ENCODE measurements around the gene ANO9. TPM values are rescaled to one million over a fixed set of nuclear protein-coding genes. Genes with fewer than 3 reads are reported as not detected.
"Not testable (repeated sequence)": the region's sequence is repeated elsewhere in the genome, so short reads cannot be mapped to it uniquely, and the experiment has no call there.

Gene ANO9
- total RNA-seq, 2 donors from 2014 or later = 34.3 to 56.5 TPM

DNA sequence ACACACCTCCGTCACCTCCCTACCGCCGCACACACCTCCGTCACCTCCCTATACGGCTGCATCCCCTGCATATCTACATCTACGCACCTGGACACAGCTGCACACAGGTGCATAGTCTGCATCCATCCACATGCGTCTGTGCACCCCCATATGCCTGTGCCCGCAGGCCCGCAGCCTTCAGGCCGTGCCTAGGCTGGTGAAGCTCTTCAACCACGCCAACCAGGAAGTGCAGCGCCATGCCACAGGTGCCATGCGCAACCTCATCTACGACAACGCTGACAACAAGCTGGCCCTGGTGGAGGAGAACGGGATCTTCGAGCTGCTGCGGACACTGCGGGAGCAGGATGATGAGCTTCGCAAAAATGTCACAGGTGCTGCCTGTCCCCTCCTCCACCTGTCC lies 43.0 kb downstream of the ANO9 start:
- Mint-ChIP-seq H3K27me3 (ENCODE audit: low read depth) (peaks cover 14% of the 10 kb centered on the region), H3K27ac (no peak overlapping the region), H3K36me3 (ENCODE audit: insufficient read depth in 2 of 2) (peaks cover 0 to 2% of the 10 kb centered on the region in 2 donors), H3K9me3 (peaks cover 2% of the 10 kb centered on the region in 2 donors), H3K4me3 (peak overlapping the region in 1 of 2 donors; percentile 51), H3K4me1 (ENCODE audit: low read depth) (peaks cover 5% of the 10 kb centered on the region)
- DNase-seq = no peak
- no peak for ATAC-seq (replicated peaks in 1 of 2)

DNA sequence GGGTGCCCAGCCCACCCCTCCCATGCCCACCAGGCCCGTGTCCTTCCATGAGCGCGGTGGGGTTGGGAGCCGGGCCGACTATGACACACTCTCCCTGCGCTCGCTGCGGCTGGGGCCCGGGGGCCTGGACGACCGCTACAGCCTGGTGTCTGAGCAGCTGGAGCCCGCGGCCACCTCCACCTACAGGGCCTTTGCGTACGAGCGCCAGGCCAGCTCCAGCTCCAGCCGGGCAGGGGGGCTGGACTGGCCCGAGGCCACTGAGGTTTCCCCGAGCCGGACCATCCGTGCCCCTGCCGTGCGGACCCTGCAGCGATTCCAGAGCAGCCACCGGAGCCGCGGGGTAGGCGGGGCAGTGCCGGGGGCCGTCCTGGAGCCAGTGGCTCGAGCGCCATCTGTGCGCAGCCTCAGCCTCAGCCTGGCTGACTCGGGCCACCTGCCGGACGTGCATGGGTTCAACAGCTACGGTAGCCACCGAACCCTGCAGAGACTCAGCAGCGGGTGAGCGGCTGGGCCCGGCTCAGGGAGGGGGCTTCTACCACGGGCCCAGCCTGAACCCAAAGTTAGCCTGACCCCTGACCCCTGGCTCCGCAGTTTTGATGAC lies 44.8 kb downstream of the ANO9 start:
- Mint-ChIP-seq H3K36me3 (ENCODE audit: insufficient read depth in 2 of 2) (peaks cover 0 to 2% of the 10 kb centered on the region in 2 donors), H3K4me3 (peak overlapping the region; percentile 44 to 48), H3K27me3 (ENCODE audit: low read depth) (peaks cover 14% of the 10 kb centered on the region), H3K4me1 (ENCODE audit: low read depth) (peaks cover 5% of the 10 kb centered on the region), H3K27ac (no peak overlapping the region), H3K9me3 (peaks cover 2% of the 10 kb centered on the region in 2 donors)
- ATAC-seq (replicated peaks in 1 of 2) (peak; percentile 89 to 93), DNase-seq (peak; percentile 67 to 80)

DNA sequence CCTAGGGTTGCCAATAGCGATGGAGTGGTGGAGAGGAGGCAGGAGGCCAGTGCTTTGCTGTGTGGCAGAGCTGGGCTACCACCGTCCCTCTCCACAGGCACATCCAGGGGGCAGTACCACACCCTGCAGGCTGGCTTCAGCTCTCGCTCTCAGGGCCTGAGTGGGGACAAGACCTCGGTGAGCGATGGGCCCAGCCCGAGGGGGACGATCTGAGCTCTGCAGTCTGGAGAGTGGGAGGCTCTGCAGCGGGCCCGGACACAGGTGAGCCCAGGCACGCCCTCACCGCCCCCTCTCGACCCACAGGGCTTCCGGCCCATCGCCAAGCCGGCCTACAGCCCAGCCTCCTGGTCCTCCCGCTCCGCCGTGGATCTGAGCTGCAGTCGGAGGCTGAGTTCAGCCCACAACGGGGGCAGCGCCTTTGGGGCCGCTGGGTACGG lies 45.3 kb downstream of the ANO9 start:
- ATAC-seq (replicated peaks in 1 of 2) (peak; percentile 48 to 49), DNase-seq (peak; percentile 34 to 47)
- peaks cover 5% of the 10 kb centered on the region for H3K4me1 Mint-ChIP-seq (ENCODE audit: low read depth)
- H3K27me3 Mint-ChIP-seq (ENCODE audit: low read depth) = peaks cover 14% of the 10 kb centered on the region
- no peak overlapping the region for H3K27ac Mint-ChIP-seq
- peaks cover 2% of the 10 kb centered on the region in 2 donors for H3K9me3 Mint-ChIP-seq
- H3K36me3 Mint-ChIP-seq (ENCODE audit: insufficient read depth in 2 of 2) = peaks cover 0 to 2% of the 10 kb centered on the region in 2 donors
- H3K4me3 Mint-ChIP-seq = peak overlapping the region; percentile 44 to 48

DNA sequence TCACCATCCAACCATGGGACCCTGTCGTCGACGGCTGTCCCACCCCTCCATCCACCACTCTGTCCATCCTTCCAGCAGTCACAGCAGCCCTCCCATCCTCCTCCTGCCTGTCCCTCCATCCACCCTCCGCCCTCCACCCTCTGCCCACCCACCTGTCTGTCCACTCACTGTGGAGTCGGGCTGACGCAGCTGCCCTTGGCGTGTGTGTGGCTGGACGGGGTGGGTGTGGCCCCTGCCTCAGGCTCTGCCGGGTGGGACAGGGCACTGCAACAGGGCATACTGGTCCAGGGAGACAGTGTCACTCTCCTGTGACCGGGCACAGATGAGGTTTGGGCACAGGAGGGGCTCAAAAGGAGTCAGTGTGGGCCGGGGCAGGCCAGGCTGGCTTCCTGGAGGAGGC lies 45.9 kb downstream of the ANO9 start:
- no peak for ATAC-seq (replicated peaks in 1 of 2)
- H3K27ac Mint-ChIP-seq = no peak overlapping the region
- peaks cover 5% of the 10 kb centered on the region for H3K4me1 Mint-ChIP-seq (ENCODE audit: low read depth)
- H3K4me3 Mint-ChIP-seq = peak overlapping the region; percentile 27 to 31
- H3K9me3 Mint-ChIP-seq = peaks cover 2% of the 10 kb centered on the region in 2 donors
- peaks cover 0 to 2% of the 10 kb centered on the region in 2 donors for H3K36me3 Mint-ChIP-seq (ENCODE audit: insufficient read depth in 2 of 2)
- H3K27me3 Mint-ChIP-seq (ENCODE audit: low read depth) = peaks cover 14% of the 10 kb centered on the region
- no peak for DNase-seq

DNA sequence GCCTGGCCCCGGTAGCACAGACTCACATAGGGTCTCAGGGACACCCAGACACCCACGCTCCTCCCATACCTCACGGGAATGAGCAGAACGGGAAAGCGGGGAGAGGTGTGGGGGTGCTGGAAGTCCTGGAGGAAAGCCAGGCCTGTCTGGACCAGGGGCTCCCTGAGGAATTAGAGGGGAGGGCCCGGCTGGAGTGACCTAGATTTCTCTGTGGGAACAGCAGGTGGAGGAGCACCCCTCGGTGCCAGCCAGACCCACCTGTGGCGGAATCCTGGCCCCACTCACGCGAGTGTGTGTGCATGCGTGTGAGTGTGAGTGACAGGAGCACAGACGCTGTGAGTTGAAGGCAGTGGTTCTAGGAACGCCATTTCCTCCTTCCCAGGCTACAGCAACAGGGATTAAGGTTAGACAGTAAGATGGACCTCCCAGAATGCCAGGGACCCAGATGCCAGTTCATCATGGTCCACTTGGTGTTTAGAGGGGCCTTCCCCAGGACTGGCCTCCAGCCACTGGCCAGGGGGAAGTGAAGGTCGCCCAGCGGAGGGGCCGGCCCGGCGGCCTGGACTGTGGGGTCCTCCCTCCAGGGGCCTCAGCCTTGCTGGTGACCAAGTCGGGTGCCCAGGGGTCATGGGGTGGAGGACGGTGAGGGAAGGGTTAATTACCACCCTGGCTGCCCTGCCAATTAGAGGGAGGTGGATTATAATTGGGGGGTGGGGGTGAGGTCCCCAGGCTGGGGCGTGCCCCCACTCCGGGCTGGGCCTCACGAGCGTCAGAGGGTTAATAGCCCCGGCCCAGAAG lies 46.8 kb downstream of the ANO9 start:
- Mint-ChIP-seq H3K4me1 (ENCODE audit: low read depth) (peaks cover 5% of the 10 kb centered on the region), H3K27me3 (ENCODE audit: low read depth) (peaks cover 14% of the 10 kb centered on the region), H3K27ac (no peak overlapping the region), H3K36me3 (ENCODE audit: insufficient read depth in 2 of 2) (peaks cover 0 to 2% of the 10 kb centered on the region in 2 donors), H3K9me3 (peaks cover 2% of the 10 kb centered on the region in 2 donors), H3K4me3 (no peak overlapping the region)
- ATAC-seq (replicated peaks in 1 of 2) = no peak
- DNase-seq = no peak

DNA sequence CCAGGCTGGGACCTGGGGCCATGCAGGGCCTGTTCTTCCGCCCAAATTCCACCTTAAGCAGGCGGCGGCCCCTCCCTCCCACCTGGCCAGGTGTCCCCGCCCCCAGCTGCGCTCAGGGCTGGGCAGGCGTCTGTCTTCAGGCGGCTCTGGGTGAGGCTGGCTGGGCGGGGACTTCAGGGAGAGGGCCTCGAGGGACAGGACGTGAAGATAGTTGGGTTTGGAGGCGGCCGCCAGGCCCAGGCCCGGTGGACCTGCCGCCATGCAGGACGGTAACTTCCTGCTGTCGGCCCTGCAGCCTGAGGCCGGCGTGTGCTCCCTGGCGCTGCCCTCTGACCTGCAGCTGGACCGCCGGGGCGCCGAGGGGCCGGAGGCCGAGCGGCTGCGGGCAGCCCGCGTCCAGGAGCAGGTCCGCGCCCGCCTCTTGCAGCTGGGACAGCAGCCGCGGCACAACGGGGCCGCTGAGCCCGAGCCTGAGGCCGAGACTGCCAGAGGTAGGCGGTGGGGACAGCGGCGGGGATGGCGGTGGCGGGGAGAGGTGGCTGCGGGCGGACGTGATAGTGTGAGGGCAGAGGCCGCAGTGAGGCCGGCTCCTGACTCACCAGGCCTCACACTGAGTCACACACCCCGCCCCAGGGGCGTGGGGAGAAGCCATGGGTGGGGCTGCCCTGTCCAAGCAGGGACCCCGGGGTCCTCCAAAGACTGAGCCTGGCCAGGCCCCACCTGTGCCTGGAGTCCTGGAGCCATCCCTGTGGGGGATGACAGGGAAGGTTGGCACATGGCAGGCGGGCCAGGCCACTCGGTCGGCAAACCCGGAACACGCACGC lies 47.6 kb downstream of the ANO9 start, which contains the start of gene PKP3:
TSS of gene PKP3 (plus strand) at position 176 of the 824 bp plus-strand sequence. CDS start at position 260, 84 bp downstream.
- DNase-seq (no peak), ATAC-seq (replicated peaks in 1 of 2) (no peak)
- H3K27me3 Mint-ChIP-seq (ENCODE audit: low read depth) = peaks cover 6% of the 10 kb centered on the region
- no peaks in the 10 kb centered on the region for H3K4me1 Mint-ChIP-seq (ENCODE audit: low read depth)
- H3K27ac Mint-ChIP-seq = no peak within 1 kb of the TSS
- H3K4me3 Mint-ChIP-seq = no peak within 1 kb of the TSS
- H3K9me3 Mint-ChIP-seq = peaks cover 2% of the 10 kb centered on the region in 2 donors
- H3K36me3 Mint-ChIP-seq (ENCODE audit: insufficient read depth in 2 of 2) = peaks cover 0 to 2% of the 10 kb centered on the region in 2 donors

DNA sequence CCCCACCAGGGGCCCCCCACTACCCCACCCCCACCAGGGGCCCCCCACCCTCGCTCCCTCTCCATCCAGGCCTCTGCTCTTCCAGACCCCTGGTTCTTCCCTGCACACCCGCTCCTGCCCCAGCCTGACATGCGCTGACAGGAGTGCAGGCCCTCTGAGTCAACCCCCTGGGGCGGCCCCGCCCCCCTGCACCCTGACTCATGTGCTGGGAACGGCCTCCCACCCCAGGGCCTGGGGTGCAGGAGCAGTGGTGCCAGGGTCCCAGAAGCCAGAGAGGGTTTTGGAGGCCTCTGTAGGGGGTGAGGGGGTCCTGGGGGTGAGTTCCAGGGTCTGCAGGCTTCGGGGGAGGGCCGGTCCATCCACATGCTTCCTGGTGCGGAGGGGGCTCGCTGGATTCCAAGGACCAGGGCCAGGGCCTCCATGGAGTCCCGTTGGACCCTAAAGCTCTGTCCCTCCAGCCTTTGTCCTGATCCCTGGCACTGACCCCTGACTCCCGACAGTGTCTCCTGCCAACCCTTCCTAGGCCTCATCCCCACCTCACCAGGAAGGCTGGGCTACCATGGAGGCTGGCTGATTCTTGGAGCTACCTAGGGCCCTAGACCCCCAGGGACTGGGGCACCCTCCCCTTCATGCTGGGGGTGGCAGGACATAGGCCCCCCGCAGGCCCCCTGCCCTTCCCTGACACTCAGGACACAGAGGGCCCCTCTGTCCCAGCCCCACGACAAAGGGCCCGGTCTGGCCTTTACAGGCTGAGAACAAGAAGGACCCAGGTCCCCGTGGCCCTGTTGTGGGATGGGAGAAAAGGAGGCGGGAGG lies 48.4 kb downstream of the ANO9 start:
- no peak for ATAC-seq (replicated peaks in 1 of 2)
- H3K9me3 Mint-ChIP-seq = no peaks in the 10 kb centered on the region
- no peaks in the 10 kb centered on the region for H3K4me1 Mint-ChIP-seq (ENCODE audit: low read depth)
- no peak for DNase-seq
- H3K27me3 Mint-ChIP-seq (ENCODE audit: low read depth) = no peaks in the 10 kb centered on the region
- H3K27ac Mint-ChIP-seq = no peak overlapping the region
- no peaks in the 10 kb centered on the region for H3K36me3 Mint-ChIP-seq (ENCODE audit: insufficient read depth in 2 of 2)
- H3K4me3 Mint-ChIP-seq = no peak overlapping the region

DNA sequence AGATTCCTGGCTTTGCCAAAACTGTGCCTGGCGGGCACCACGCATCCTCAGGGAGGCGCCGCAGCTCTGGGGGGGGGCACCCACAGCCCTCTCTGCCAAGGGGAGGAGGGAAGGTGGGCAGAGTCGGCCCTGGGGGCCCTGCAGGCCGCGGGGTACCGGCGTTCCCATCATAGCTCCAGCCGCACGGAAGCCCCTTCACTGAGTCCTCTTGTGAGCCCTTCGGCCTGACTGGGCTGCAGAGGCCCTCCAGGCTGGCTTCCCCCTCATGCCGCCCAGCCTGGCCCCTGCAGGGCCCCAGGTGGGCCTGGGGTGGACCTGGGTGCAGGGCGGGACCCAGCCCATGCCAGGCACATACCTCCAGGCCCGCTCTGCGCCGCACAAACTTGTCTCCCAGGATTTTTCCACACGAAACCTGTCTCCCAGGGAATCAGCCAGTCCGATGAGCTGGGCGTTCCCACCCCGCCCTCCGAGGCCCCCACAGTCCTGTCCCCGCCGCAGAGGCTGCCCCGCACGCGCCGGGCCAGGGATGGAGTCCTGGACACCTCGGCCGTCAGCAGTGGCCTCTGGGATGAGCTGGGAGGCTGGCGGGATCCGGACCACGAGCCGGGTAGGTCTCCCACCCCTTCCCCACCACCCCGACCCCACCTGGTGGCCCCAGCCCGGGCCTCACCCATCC lies 49.6 kb downstream of the ANO9 start:
- ATAC-seq (replicated peaks in 1 of 2) = no peak
- H3K27me3 Mint-ChIP-seq (ENCODE audit: low read depth) = no peaks in the 10 kb centered on the region
- no peak overlapping the region for H3K27ac Mint-ChIP-seq
- H3K4me1 Mint-ChIP-seq (ENCODE audit: low read depth) = no peaks in the 10 kb centered on the region
- H3K36me3 Mint-ChIP-seq (ENCODE audit: insufficient read depth in 2 of 2) = peaks cover 0 to under 1% of the 10 kb centered on the region in 2 donors
- peaks cover 0 to 3% of the 10 kb centered on the region in 2 donors for H3K9me3 Mint-ChIP-seq
- H3K4me3 Mint-ChIP-seq = no peak overlapping the region
- no peak for DNase-seq

DNA sequence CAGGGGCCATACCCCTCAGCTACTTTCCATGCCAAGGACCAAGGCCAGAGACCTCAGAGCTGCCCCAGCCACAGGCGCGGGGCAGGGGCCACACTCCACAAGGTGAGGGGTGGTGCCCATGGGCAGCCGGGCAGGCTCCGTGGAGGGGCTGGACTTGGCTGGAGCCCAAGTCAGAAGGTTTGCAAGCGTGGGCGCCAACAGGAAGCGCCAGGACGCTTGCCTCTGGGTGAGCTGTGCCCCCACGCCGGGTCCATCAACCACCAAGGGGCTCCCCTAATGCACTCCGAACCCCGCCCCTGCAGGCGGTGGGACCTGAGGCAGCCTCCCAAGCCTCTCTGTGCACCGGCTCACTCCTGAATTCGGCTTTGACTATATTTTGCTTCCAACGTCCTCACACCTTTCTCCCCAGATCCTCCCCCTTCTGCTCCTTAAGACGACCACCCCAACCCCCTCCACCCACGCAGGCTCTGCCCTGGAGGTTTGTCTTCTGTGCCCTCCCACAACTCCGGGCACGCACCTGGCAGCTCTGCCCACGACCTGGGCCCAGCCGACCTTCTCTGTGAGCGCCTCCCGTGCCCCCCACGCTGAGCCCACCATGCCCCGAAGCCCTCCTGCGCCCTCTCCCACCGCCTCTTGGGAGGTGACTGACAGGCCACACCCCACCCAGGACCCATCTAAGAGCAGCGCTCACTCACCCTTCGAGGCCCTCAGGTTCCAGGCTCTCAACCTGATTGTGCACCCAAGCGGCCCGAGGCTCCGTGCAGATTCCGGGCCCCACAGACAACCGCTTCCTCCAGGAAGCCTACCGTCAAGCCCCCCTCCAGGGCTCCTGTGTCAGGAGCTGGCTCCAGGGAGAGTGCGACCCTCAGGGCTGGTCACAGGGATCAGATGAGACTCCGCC lies 50.4 kb downstream of the ANO9 start:
- H3K4me3 Mint-ChIP-seq = no peak overlapping the region
- no peak for ATAC-seq (replicated peaks in 1 of 2)

DNA sequence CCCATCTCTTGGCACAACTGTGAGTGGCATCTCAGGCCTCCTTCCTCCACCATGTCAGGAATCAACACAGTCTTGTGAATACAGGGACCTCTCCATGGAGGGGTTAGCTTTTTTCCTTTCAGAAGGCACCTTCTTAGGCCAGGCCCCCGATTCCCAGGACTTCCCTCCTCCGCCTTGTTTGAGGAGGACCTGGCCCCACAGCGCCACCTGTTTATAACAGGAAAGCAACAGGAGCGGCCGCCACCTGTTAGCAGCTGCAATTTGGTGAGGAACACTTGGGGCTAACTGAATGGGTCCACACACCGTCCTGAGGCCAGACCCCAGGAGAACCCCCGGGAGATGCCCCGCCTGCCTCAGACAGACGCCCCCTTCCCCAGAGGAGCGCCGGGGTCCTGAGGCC lies 51.6 kb downstream of the ANO9 start:
- no peak overlapping the region for H3K4me3 Mint-ChIP-seq
- H3K27me3 Mint-ChIP-seq (ENCODE audit: low read depth) = no peaks in the 10 kb centered on the region
- DNase-seq (no peak), ATAC-seq (replicated peaks in 1 of 2) (no peak)
- peaks cover 4 to 8% of the 10 kb centered on the region in 2 donors for H3K9me3 Mint-ChIP-seq
- H3K27ac Mint-ChIP-seq = no peak overlapping the region
- no peaks in the 10 kb centered on the region for H3K4me1 Mint-ChIP-seq (ENCODE audit: low read depth)
- H3K36me3 Mint-ChIP-seq (ENCODE audit: insufficient read depth in 2 of 2) = peaks cover 3% of the 10 kb centered on the region in 2 donors

More for the DNA sequence above, 50.4 kb downstream of the ANO9 start:
- H3K4me1 Mint-ChIP-seq (ENCODE audit: low read depth) = no peaks in the 10 kb centered on the region
- H3K9me3 Mint-ChIP-seq = peaks cover 4 to 8% of the 10 kb centered on the region in 2 donors
- no peak for DNase-seq
- no peak overlapping the region for H3K27ac Mint-ChIP-seq
- peaks cover 3% of the 10 kb centered on the region in 2 donors for H3K36me3 Mint-ChIP-seq (ENCODE audit: insufficient read depth in 2 of 2)
- no peaks in the 10 kb centered on the region for H3K27me3 Mint-ChIP-seq (ENCODE audit: low read depth)

DNA sequence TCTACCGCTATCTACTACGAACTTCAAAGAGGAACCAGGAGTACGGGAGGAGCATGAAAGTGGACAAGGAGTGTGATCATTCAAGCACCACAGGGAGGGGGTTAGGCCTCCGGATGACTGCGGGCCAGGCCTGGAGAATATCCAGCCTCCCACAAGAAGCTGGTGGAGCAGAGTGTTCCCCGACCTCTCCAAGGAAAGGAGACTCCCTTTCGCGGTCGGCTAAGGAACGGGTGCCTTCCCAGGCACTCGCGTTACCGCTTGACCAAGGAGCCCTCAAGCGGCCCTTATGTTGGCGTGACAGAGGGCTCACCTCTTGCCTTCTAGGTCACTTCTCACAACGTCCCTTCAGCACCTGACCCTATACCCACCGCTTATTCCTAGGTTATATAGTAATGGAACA lies 52.4 kb downstream of the ANO9 start:
- not testable (repeated sequence) for ATAC-seq (replicated peaks in 1 of 2); H3K4me1 Mint-ChIP-seq (ENCODE audit: low read depth); H3K27me3 Mint-ChIP-seq (ENCODE audit: low read depth); H3K27ac Mint-ChIP-seq; H3K4me3 Mint-ChIP-seq; H3K36me3 Mint-ChIP-seq (ENCODE audit: insufficient read depth in 2 of 2); H3K9me3 Mint-ChIP-seq; DNase-seq

All from activated T-cell treated with anti-CD3 and anti-CD28 coated beads, Interleukin-2, amount 50 U/mL, for 72 hours (primary cell).